HepG2 (cell line): ENCODE measurements around the gene GFRA1. TPM values are rescaled to one million over a fixed set of nuclear protein-coding genes. Genes with fewer than 3 reads are reported as not detected.

Experiments
- ATAC-seq: fragments of 200-7000 bp; cut with Tn5 transposase; 3 replicates; pipeline ENCODE4 v1.9.1; 2020; ENCODE audit warnings: mild to moderate bottlenecking, moderate library complexity
- BruUV-seq: library from RNA; stranded (reverse); fragments of 400-500 nt; replicated peaks from 2 replicates; lab custom pipeline; 2021; lab: Mats Ljungman, UMichigan
- CTCF ChIA-PET: fragments of 300-600 bp; formaldehyde crosslinking; extraction: SDS; loops from one replicate; lab custom pipeline; 2021; ENCODE audit warnings: low total read pairs, inconsistent platforms, low intra/inter-chr PET ratio; lab: Yijun Ruan, JAX
- POLR2A ChIA-PET: fragments of 350-600 bp; sonication (Branson Sonifier 250); formaldehyde crosslinking; loops from one replicate; lab custom pipeline; 2020; ENCODE audit warnings: antibody characterized with exemption, inconsistent platforms; lab: Yijun Ruan, JAX
- DNase-seq: peaks from one replicate; pipeline ENCODE4 v3.0.0-alpha.2; 2015; ENCODE audit warnings: low spot score
- FAIRE-seq: peaks from 3 replicates; lab custom pipeline; 2011; peaks lifted over from hg19 to GRCh38; lab: Jason Lieb, UNC
- H2AFZ ChIP-seq: one replicate; pipeline ENCODE4 v1.6.1; 2011; ENCODE audit warnings: low read length, inconsistent platforms
- H3K27ac ChIP-seq: fragments of 300-600 bp; 3 replicates; pipeline ENCODE4 v1.8.0; 2011; ENCODE audit warnings: mixed run types, mild to moderate bottlenecking, mixed read lengths, low read length, inconsistent platforms; ENCODE audit not compliant: insufficient read depth; ENCODE audit errors: extremely low read length
- H3K27me3 ChIP-seq, 2 experiments: fragments of 200-600 bp in 1 of 2; 2 replicates in 1 of 2; 3 replicates in 1 of 2; pipeline versions ENCODE4 v1.6.0 to v1.8.0; 2011; ENCODE audit warnings: low read length in 2 of 2, mild to moderate bottlenecking in 2 of 2, moderate library complexity in 2 of 2, inconsistent platforms in 1 of 2; ENCODE audit not compliant: insufficient read depth in 2 of 2, control insufficient read depth in 1 of 2
- H3K36me3 ChIP-seq, 2 experiments: fragments of 200-600 bp in 1 of 2; replicated peaks in 1 of 2; 2 replicates in 1 of 2; 3 replicates in 1 of 2; pipeline versions ENCODE4 v1.5.1 to v1.8.0; 2011; ENCODE audit warnings: low read length in 2 of 2, inconsistent platforms in 1 of 2; ENCODE audit not compliant: insufficient read depth in 2 of 2, control insufficient read depth in 1 of 2
- H3K4me1 ChIP-seq: 2 replicates; pipeline ENCODE4 v1.5.1; 2012; ENCODE audit warnings: low read length, inconsistent platforms; ENCODE audit not compliant: insufficient read depth
- H3K4me2 ChIP-seq: 2 replicates; pipeline ENCODE4 v1.6.0; 2011; ENCODE audit warnings: low read depth, low read length, inconsistent platforms
- H3K4me3 ChIP-seq, 3 experiments: fragments of 200-600 bp in 1 of 3; sonication (generic), shearing (Covaris generic) in 1 of 3; replicated peaks in 1 of 3; 2 replicates each; pipeline ENCODE4 v1.5.1; 2011 to 2016; ENCODE audit warnings: low read length in 3 of 3, inconsistent platforms in 2 of 3, low read depth in 2 of 3, mild to moderate bottlenecking in 2 of 3, control low read depth in 1 of 3, mixed read lengths in 1 of 3; ENCODE audit not compliant: insufficient read depth in 1 of 3
- H3K79me2 ChIP-seq: one replicate; pipeline ENCODE4 v1.6.1; 2011; ENCODE audit warnings: low read length, inconsistent platforms; ENCODE audit not compliant: insufficient read depth
- H3K9ac ChIP-seq: 2 replicates; pipeline ENCODE4 v1.6.0; 2011; ENCODE audit warnings: mild to moderate bottlenecking, low read depth, low read length, inconsistent platforms; ENCODE audit not compliant: insufficient read depth
- H3K9me3 ChIP-seq: 2 replicates; pipeline ENCODE4 v1.5.1; 2012; ENCODE audit warnings: mild to moderate bottlenecking, low read length
- H4K20me1 ChIP-seq: 2 replicates; pipeline ENCODE4 v1.6.0; 2011; ENCODE audit warnings: inconsistent platforms, mild to moderate bottlenecking, low read length, moderate library complexity; ENCODE audit not compliant: insufficient read depth
- AFF4 ChIP-seq: sonication (generic); formaldehyde crosslinking; IDR thresholded peaks from 2 replicates; pipeline ENCODE4 v1.4.0; 2020; ENCODE audit warnings: missing genetic modification reagents
- EZH2 ChIP-seq: conservative IDR thresholded peaks from 2 replicates; pipeline ENCODE4 v1.6.1; 2012; ENCODE audit warnings: mild to moderate bottlenecking, low read depth, low read length, moderate library complexity
- IKZF5 ChIP-seq: IDR thresholded peaks from 2 replicates; pipeline ENCODE4 v1.6.1; 2018; ENCODE audit warnings: missing genetic modification reagents, mild to moderate bottlenecking, missing compliant biosample characterization
- MAFG ChIP-seq: sonication (generic); formaldehyde crosslinking; IDR thresholded peaks from 2 replicates; pipeline ENCODE4 v1.5.1; 2020; ENCODE audit warnings: mild to moderate bottlenecking, missing genetic modification reagents
- PRPF4 ChIP-seq: fragments of 200-400 bp; formaldehyde crosslinking; IDR thresholded peaks from 2 replicates; pipeline ENCODE4 v1.6.1; 2016; ENCODE audit warnings: low read length, low read depth; ENCODE audit not compliant: poor library complexity, severe bottlenecking
- RARG ChIP-seq: sonication (generic); formaldehyde crosslinking; IDR thresholded peaks from 2 replicates; pipeline ENCODE4 v1.4.0; 2020; ENCODE audit warnings: low read depth, mild to moderate bottlenecking, missing genetic modification reagents
- SNAPC5 ChIP-seq: sonication (generic); formaldehyde crosslinking; IDR thresholded peaks from 2 replicates; pipeline ENCODE4 v1.8.1; 2023; ENCODE audit warnings: mild to moderate bottlenecking, missing genetic modification reagents, borderline replicate concordance
- TEAD2 ChIP-seq: sonication (generic); formaldehyde crosslinking; IDR thresholded peaks from 2 replicates; pipeline ENCODE4 v1.9.0; 2021; ENCODE audit warnings: missing genetic modification reagents
- ZBTB3 ChIP-seq: sonication (generic); formaldehyde crosslinking; IDR thresholded peaks from 2 replicates; pipeline ENCODE4 v1.4.0; 2020; ENCODE audit warnings: low read depth, mild to moderate bottlenecking, moderate library complexity, missing genetic modification reagents, borderline replicate concordance
- ZFYVE20 ChIP-seq: sonication (generic); formaldehyde crosslinking; IDR thresholded peaks from 2 replicates; pipeline ENCODE4 v1.8.0; 2023; ENCODE audit warnings: low read depth, mild to moderate bottlenecking, moderate library complexity, missing genetic modification reagents, borderline replicate concordance
- ZNF234 ChIP-seq: sonication (generic); formaldehyde crosslinking; conservative IDR thresholded peaks from 2 replicates; pipeline ENCODE4 v1.5.1; 2020; ENCODE audit warnings: mild to moderate bottlenecking, missing genetic modification reagents
- ZNF513 ChIP-seq: sonication (generic); formaldehyde crosslinking; conservative IDR thresholded peaks from 2 replicates; pipeline ENCODE4 v1.5.0; 2020; ENCODE audit warnings: missing genetic modification reagents
- ZNF619 ChIP-seq: sonication (generic); formaldehyde crosslinking; IDR thresholded peaks from 2 replicates; pipeline ENCODE4 v1.4.0; 2020; ENCODE audit warnings: mild to moderate bottlenecking, missing genetic modification reagents
- ZNF784 ChIP-seq: sonication (generic); formaldehyde crosslinking; IDR thresholded peaks from 2 replicates; pipeline ENCODE4 v1.5.1; 2020; ENCODE audit warnings: missing genetic modification reagents, mild to moderate bottlenecking, borderline replicate concordance
- ZNF800 ChIP-seq: sonication (generic); formaldehyde crosslinking; IDR thresholded peaks from 2 replicates; pipeline ENCODE4 v1.4.0; 2020; ENCODE audit warnings: missing genetic modification reagents
- WGBS: methylation state at CpG from one replicate; pipeline ENCODE4 v1.1.6; 2017; ENCODE audit warnings: low lambda C conversion rate; 5-methylcytosine and 5-hydroxymethylcytosine counted together
- in situ Hi-C: cut with HindIII; loops from 2 replicates; pipeline ENCODE4 v1.10.0; 2017; ENCODE audit warnings: low pct_unique_long_range_greater_than_20kb; ENCODE audit not compliant: extremely low pct_ligation_motif_present
- intact Hi-C: fragments of 100-400 bp; cut with micrococcal nuclease; formaldehyde crosslinking; loops from one replicate; pipeline ENCODE4 v1.10.0; 2022; ENCODE audit not compliant: unreplicated experiment
- polyA plus RNA-seq, 8 experiments: library from polyadenylated mRNA; depleted of rRNA in 3 of 8; stranded (reverse) in 7 of 8; unstranded in 1 of 8; fragments of >200 nt; fragmentation: Illumina TruSeq in 4 of 8; extraction: Trizol in 4 of 8; gene quantifications; 2 replicates each; pipeline versions ENCODE4 v1.2.1 to v1.2.3, GENCODE V29; 2011 to 2016; ENCODE audit warnings: low read depth in 4 of 8, missing spikeins in 1 of 8, mixed read lengths in 1 of 8; ENCODE audit not compliant: insufficient read depth in 1 of 8
- total RNA-seq, 5 experiments: library from RNA; depleted of rRNA; stranded (reverse); fragments of >200 nt; fragmentation: Illumina TruSeq; extraction: Trizol; gene quantifications; 2 replicates each; pipeline ENCODE4 v1.2.3, GENCODE V29; 2016; ENCODE audit warnings: low read depth in 1 of 5

The GFRA1 gene
- total and polyA plus RNA-seq, 2 of the 13 experiments (the other 11 are each of a cell fraction or from before 2014, with no cell fraction given): not detected

- intact Hi-C loops: no loop called here
- Histone ChIP-seq H3K79me2 (no peaks in the 10 kb centered on the region), H3K27me3 (peaks cover 0 to 2% of the 10 kb centered on the region in 2 experiments; a peak in 1 of 5 replicates), H2AFZ (no peak overlapping the region), H3K36me3 (no peaks in the 10 kb centered on the region), H3K9ac (no peak overlapping the region), H3K4me1 (no peaks in the 10 kb centered on the region), H3K4me3 (no peak overlapping the region), H3K9me3 (no peaks in the 10 kb centered on the region), H3K27ac (no peak overlapping the region)
- no peak for FAIRE-seq
- BruUV-seq: no TSS peak
- ChIA-PET POLR2A (no interaction called here), CTCF (no interaction called here)
- ATAC-seq: no peak
- DNase-seq: no peak
- in situ Hi-C loops: no loop called here
- TF ChIP-seq PRPF4 (no peak), EZH2 (no peak), ZFYVE20 (CRISPR knock-in tag) (no peak), ZBTB3 (CRISPR knock-in tag) (no peak), SNAPC5 (CRISPR knock-in tag) (no peak), ZNF619 (CRISPR knock-in tag) (no peak), RARG (CRISPR knock-in tag) (no peak), ZNF800 (CRISPR knock-in tag) (no peak), TEAD2 (no peak), MAFG (CRISPR knock-in tag) (no peak), ZNF234 (CRISPR knock-in tag) (no peak), ZNF513 (CRISPR knock-in tag) (no peak), ZNF784 (CRISPR knock-in tag) (no peak), AFF4 (CRISPR knock-in tag) (no peak), IKZF5 (CRISPR knock-in tag) (no peak)
- TF ChIP-seq, all 625 proteins: peak for 0
- H4K20me1 ChIP-seq: no peaks in the 10 kb centered on the region
- no peak overlapping the region for H3K4me2 ChIP-seq
- 3% methylated on average over 2 of the region's 2 CpGs for WGBS
Measured at GRCh38 chr10:116260599-116260998, 12.4 kb downstream of the GFRA1 start.
